Tibial artery (tissue), 4 donors: ENCODE results near the gene RAB30.
"Not testable (repeated sequence)": the region's sequence is repeated elsewhere in the genome, so short reads cannot be mapped to it uniquely, and the experiment has no call there.

Experiments
- DNase-seq, 2 donors: peaks; one replicate each; pipeline ENCODE4 v3.0.0-alpha.2; 2019
- H3K27ac ChIP-seq, 2 donors: fragments of 200-600 bp; sonication (generic) in 1 of 2; 1 replicate in 1 of 2; 2 replicates in 1 of 2; pipeline ENCODE4 v1.5.1; 2018 to 2019; ENCODE audit warnings: mild to moderate bottlenecking in 1 of 2
- H3K27me3 ChIP-seq, 2 donors: fragments of 200-600 bp; sonication (generic) in 1 of 2; one replicate each; pipeline versions ENCODE4 v1.5.1 to v1.6.0; 2016 to 2019
- H3K36me3 ChIP-seq, 3 donors: fragments of 200-600 bp; sonication (generic) in 2 of 3; one replicate each; pipeline ENCODE4 v1.5.1; 2016 to 2019; ENCODE audit warnings: mild to moderate bottlenecking in 2 of 3
- H3K4me1 ChIP-seq, 4 donors: fragments of 200-600 bp; sonication (generic) in 2 of 4; 1 replicate in 3 of 4; 2 replicates in 1 of 4; pipeline ENCODE4 v1.5.1; 2016 to 2019
- H3K4me3 ChIP-seq, 2 donors: fragments of 200-600 bp; sonication (generic) in 1 of 2; 1 replicate in 1 of 2; 2 replicates in 1 of 2; pipeline ENCODE4 v1.5.1; 2018 to 2019; ENCODE audit warnings: mild to moderate bottlenecking in 2 of 2
- H3K9me3 ChIP-seq, 3 donors: fragments of 200-600 bp; sonication (generic) in 1 of 3; one replicate each; pipeline ENCODE4 v1.5.1; 2016 to 2019
- intact Hi-C: fragments of 100-400 bp; cut with DNase I; formaldehyde crosslinking; loops from one replicate; pipeline ENCODE4 v1.15.0; 2023; ENCODE audit warnings: low total_unique reads
- TF ChIP-seq, protein P1 (sequence below), 2 experiments: fragments of 200-600 bp in 1 of 2; fragments of 450-650 bp in 1 of 2; IDR thresholded peaks; one replicate each; pipeline ENCODE4 v1.5.1; 2017 to 2019; ENCODE audit warnings: antibody characterized with exemption in 2 of 2, mild to moderate bottlenecking in 1 of 2, moderate library complexity in 1 of 2

Gene RAB30

DNA sequence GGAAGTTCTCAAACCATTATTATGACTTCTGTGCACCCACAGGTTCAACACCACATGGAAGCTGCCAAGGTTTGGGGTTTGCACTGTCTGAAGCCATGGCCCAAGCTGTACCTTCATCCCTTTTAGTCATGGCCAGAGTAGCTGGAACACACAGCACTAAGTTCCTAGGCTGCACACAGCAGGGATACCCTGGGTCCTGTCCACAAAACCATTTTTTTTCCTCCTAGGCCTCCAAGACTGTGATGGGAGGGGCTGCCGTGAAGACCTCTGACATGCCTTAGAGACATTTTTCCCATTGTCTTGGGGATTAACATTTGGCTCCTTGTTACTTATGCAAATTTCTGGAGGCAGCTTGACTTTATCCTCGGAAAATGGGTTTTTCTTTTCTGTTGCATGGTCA lies 127.5 kb downstream of the RAB30 start:
- Histone ChIP-seq H3K27ac (no peak overlapping the region), H3K27me3 (no peaks in the 10 kb centered on the region), H3K36me3 (no peaks in the 10 kb centered on the region), H3K9me3 (no peaks in the 10 kb centered on the region), H3K4me1 (no peaks in the 10 kb centered on the region), H3K4me3 (no peak overlapping the region)
- TF ChIP-seq, protein P1, sequence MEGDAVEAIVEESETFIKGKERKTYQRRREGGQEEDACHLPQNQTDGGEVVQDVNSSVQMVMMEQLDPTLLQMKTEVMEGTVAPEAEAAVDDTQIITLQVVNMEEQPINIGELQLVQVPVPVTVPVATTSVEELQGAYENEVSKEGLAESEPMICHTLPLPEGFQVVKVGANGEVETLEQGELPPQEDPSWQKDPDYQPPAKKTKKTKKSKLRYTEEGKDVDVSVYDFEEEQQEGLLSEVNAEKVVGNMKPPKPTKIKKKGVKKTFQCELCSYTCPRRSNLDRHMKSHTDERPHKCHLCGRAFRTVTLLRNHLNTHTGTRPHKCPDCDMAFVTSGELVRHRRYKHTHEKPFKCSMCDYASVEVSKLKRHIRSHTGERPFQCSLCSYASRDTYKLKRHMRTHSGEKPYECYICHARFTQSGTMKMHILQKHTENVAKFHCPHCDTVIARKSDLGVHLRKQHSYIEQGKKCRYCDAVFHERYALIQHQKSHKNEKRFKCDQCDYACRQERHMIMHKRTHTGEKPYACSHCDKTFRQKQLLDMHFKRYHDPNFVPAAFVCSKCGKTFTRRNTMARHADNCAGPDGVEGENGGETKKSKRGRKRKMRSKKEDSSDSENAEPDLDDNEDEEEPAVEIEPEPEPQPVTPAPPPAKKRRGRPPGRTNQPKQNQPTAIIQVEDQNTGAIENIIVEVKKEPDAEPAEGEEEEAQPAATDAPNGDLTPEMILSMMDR (IDR thresholded peaks at IDR 0.05): no peak
- intact Hi-C loops: no loop called here
- no peak for DNase-seq

DNA sequence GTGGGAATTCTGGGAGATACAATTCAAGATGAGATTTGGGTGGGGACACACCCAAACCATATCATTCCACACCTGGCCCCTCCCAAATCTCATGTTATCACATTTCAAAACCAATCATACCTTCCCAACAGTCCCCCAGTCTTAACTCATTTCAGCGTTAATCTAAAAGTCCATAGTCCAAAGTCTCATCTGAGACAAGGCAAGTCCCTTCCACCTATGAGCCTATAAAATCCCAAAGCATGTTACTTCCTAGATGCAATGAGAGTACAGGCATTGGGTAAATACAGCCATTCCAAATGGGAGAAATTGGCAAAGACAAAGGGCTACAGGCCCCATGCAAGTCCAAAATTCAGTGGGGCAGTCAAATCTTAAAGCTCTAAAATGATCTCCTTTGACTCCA lies 128.3 kb downstream of the RAB30 start:
- DNase-seq, H3K27me3 ChIP-seq, H3K4me1 ChIP-seq, H3K27ac ChIP-seq, intact Hi-C loops, H3K4me3 ChIP-seq, H3K36me3 ChIP-seq, H3K9me3 ChIP-seq: not testable (repeated sequence)

DNA sequence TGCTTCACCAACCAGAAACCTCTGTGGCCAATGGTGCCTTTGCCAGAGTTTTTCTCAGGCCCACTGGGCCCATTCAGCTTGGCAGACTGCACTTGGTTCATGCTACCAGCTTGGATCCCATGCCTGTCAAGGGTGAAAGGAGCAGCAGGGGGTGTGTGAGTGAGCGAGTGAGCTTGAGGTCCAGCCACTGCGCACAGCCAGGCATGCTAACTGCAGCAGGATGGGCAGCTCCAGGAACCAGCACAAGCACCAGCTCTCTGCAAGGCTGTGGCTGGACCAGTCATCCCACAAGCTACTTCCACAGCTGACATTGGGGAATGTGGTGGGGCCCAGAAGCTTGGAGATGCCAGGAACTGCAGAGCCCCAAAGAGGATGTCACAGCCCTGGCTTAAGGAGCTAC lies 129.3 kb downstream of the RAB30 start:
- no peaks in the 10 kb centered on the region for H3K36me3 ChIP-seq
- H3K4me1 ChIP-seq: no peaks in the 10 kb centered on the region
- H3K27me3 ChIP-seq: no peaks in the 10 kb centered on the region
- no peak for DNase-seq
- TF ChIP-seq, protein P1 (IDR thresholded peaks at IDR 0.05): no peak
- no peaks in the 10 kb centered on the region for H3K9me3 ChIP-seq
- no peak overlapping the region for H3K4me3 ChIP-seq
- H3K27ac ChIP-seq: no peak overlapping the region
- intact Hi-C loops: no loop called here

DNA sequence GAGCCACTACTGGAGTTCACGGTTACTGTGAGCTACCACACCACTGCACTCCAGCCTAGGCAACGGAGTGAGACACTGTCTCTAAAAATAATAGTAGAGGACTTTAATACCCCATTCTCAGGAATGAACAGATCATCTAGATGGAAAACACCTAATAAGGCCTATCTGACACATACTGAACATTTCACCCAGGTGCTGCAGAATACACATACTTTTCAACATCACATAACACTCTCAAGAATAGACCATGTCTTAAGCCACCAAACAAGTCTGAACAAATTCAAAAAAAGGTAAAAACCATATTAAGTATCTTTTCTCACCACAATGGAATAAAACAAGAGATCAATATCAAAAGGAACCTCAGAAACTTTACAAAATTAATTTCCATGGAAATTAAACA lies 132.2 kb downstream of the RAB30 start:
- H3K27ac ChIP-seq: no peak overlapping the region
- H3K4me1 ChIP-seq: no peaks in the 10 kb centered on the region
- no peaks in the 10 kb centered on the region for H3K9me3 ChIP-seq
- no peak for DNase-seq
- H3K36me3 ChIP-seq: no peaks in the 10 kb centered on the region
- intact Hi-C loops: no loop called here
- no peaks in the 10 kb centered on the region for H3K27me3 ChIP-seq
- TF ChIP-seq, protein P1 (IDR thresholded peaks at IDR 0.05): no peak
- H3K4me3 ChIP-seq: no peak overlapping the region

DNA sequence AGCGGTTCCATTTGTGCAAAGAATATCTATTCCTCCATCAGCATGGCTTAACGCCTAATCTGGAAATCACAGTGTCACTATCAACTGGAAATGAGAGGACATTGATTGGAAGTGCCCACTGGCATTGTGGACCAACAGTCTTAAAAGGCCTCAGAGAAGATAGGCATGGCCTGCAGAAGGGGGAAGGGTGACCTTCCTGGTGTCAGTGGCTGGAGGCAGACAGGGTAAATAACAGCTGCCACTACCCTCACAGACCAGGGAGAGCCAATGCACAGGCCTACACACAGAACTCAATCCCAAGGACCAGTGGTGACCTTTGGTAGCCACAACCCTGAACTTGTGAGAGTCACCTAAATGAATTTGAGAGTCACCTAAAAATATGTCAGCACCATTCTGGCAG lies 134.1 kb downstream of the RAB30 start:
- Histone ChIP-seq H3K36me3 (no peaks in the 10 kb centered on the region), H3K27me3 (no peaks in the 10 kb centered on the region), H3K4me3 (no peak overlapping the region), H3K9me3 (no peaks in the 10 kb centered on the region), H3K4me1 (no peaks in the 10 kb centered on the region), H3K27ac (no peak overlapping the region)
- intact Hi-C loops: no loop called here
- TF ChIP-seq, protein P1 (IDR thresholded peaks at IDR 0.05): no peak
- no peak for DNase-seq

DNA sequence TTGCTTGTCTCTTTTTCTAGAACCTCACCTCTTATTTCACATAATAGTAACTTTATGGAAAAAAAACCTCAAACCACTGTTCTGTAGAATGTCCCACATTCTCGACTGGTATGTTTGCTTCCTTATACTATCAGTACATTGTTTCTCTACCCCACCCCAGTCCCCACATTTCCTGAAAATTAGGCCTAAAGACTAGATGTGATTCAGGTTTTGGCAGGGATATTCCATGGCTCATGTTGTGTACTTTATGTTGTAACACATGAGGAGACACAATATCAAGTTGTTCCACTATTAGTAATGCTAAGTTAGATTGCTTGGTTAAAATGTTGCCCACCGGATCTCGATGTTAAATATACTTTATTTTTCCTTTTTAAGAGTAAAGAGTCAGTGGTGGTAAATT lies 135.4 kb downstream of the RAB30 start:
- H3K4me3 ChIP-seq: no peak overlapping the region
- H3K27ac ChIP-seq: no peak overlapping the region
- no peaks in the 10 kb centered on the region for H3K27me3 ChIP-seq
- H3K36me3 ChIP-seq: no peaks in the 10 kb centered on the region
- no peak for DNase-seq
- TF ChIP-seq, protein P1 (IDR thresholded peaks at IDR 0.05): no peak
- H3K4me1 ChIP-seq: no peaks in the 10 kb centered on the region
- no peaks in the 10 kb centered on the region for H3K9me3 ChIP-seq
- intact Hi-C loops: no loop called here
